Neural progenitor cell (in vitro differentiated cells): ENCODE results near the gene SLC2A13. TPM values are rescaled to one million over a fixed set of nuclear protein-coding genes. Genes with fewer than 3 reads are reported as not detected.

Source experiments
- DNase-seq: peaks from one replicate; pipeline ENCODE4 v3.0.0-alpha.2; 2016; ENCODE audit warnings: low spot score
- H2AFZ ChIP-seq: fragments of 200-600 bp; sonication (generic); replicated peaks from 2 replicates; pipeline ENCODE4 v1.6.1; 2016; ENCODE audit warnings: antibody characterized with exemption
- H3F3A ChIP-seq: fragments of 200-600 bp; sonication (generic); 2 replicates; pipeline ENCODE4 v1.6.1; 2016; ENCODE audit warnings: antibody characterized with exemption, low read depth
- H3K27ac ChIP-seq: fragments of 200-600 bp; sonication (generic); 2 replicates; pipeline ENCODE4 v1.5.1; 2016; ENCODE audit warnings: mild to moderate bottlenecking
- H3K27me3 ChIP-seq: fragments of 200-600 bp; sonication (generic); 2 replicates; pipeline ENCODE4 v1.6.1; 2016; ENCODE audit warnings: mild to moderate bottlenecking, moderate library complexity
- H3K36me3 ChIP-seq: fragments of 200-600 bp; sonication (generic); 2 replicates; pipeline ENCODE4 v1.5.1; 2016
- H3K4me1 ChIP-seq: fragments of 200-600 bp; sonication (generic); 2 replicates; pipeline ENCODE4 v1.6.1; 2016; ENCODE audit warnings: mixed run types
- H3K4me2 ChIP-seq: fragments of 200-600 bp; sonication (generic); 2 replicates; pipeline ENCODE4 v1.6.1; 2016
- H3K4me3 ChIP-seq: fragments of 200-600 bp; sonication (generic); 2 replicates; pipeline ENCODE4 v1.5.1; 2016
- H3K79me2 ChIP-seq: fragments of 200-600 bp; sonication (generic); 2 replicates; pipeline ENCODE4 v1.6.1; 2016; ENCODE audit warnings: low read depth
- H3K9ac ChIP-seq: fragments of 200-600 bp; sonication (generic); 2 replicates; pipeline ENCODE4 v1.6.1; 2016
- H3K9me3 ChIP-seq: fragments of 200-600 bp; sonication (generic); 2 replicates; pipeline ENCODE4 v1.5.1; 2016; ENCODE audit warnings: low read depth
- H4K20me1 ChIP-seq: fragments of 200-600 bp; sonication (generic); 2 replicates; pipeline ENCODE4 v1.6.1; 2016; ENCODE audit warnings: low read depth
- H3K27ac Mint-ChIP-seq: 3 replicates; pipeline ENCODE4 v1.8.0; 2021; ENCODE audit warnings: mixed read lengths
- H3K27me3 Mint-ChIP-seq: 2 replicates; pipeline ENCODE4 v1.8.0; 2022; ENCODE audit warnings: low read depth, mild to moderate bottlenecking, inconsistent platforms, moderate library complexity, mixed read lengths; ENCODE audit not compliant: insufficient read depth
- H3K36me3 Mint-ChIP-seq: 3 replicates; pipeline ENCODE4 v1.8.0; 2021; ENCODE audit warnings: mixed read lengths
- H3K4me1 Mint-ChIP-seq: 3 replicates; pipeline ENCODE4 v1.8.0; 2021; ENCODE audit warnings: mixed read lengths
- H3K4me3 Mint-ChIP-seq: 3 replicates; pipeline ENCODE4 v1.8.0; 2021; ENCODE audit warnings: mild to moderate bottlenecking, moderate library complexity, mixed read lengths
- H3K9me3 Mint-ChIP-seq: 3 replicates; pipeline ENCODE4 v1.8.0; 2020; ENCODE audit warnings: mixed read lengths
- EZH2 ChIP-seq: fragments of 200-600 bp; sonication (generic); IDR thresholded peaks from 2 replicates; pipeline ENCODE4 v1.6.1; 2017; ENCODE audit warnings: antibody characterized with exemption, mild to moderate bottlenecking, moderate library complexity
- EZH2phosphoT487 ChIP-seq: fragments of 200-600 bp; sonication (generic); IDR thresholded peaks from 2 replicates; pipeline ENCODE4 v1.6.1; 2017; ENCODE audit warnings: antibody characterized with exemption
- total RNA-seq: library from RNA; depleted of rRNA; stranded (reverse); fragments of >200 nt; gene quantifications from 2 replicates; pipeline ENCODE4 v1.2.3, GENCODE V29; 2015; ENCODE audit warnings: low replicate concordance
- TF ChIP-seq, protein P1 (sequence below): fragments of 200-600 bp; sonication (generic); IDR thresholded peaks from 2 replicates; pipeline ENCODE4 v1.5.1; 2017; ENCODE audit warnings: antibody characterized with exemption, mild to moderate bottlenecking

Gene SLC2A13
- total RNA-seq, 1 donor from 2014 or later = 11.1 TPM

DNA sequence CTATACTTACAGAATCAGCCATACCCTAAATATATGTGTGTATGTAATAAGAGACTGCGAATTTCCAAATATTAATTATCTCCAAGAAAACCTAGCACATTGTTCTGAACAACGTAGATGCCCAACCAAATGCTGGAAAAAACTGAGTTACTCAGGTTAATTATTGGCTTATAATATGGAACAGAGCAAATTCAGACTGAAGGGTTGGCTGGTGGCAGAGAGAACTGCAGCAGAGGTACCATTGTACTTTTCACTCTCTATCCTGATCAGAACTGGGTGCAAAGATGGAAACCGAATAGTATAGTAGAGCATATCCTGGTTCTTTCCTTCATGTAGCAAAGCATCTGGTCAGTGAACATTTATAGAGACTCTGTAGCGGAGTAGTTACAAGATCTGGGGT lies 185.7 kb downstream of the SLC2A13 start:
- peaks cover 9% of the 10 kb centered on the region for H3K4me1 ChIP-seq
- H3K4me1 Mint-ChIP-seq = peaks cover 11% of the 10 kb centered on the region
- no peak overlapping the region for H3K27ac Mint-ChIP-seq
- no peak overlapping the region for H3K4me3 ChIP-seq
- no peaks in the 10 kb centered on the region for H3K27me3 Mint-ChIP-seq
- H3K27me3 ChIP-seq = no peaks in the 10 kb centered on the region
- no peaks in the 10 kb centered on the region for H3K79me2 ChIP-seq
- H3K9me3 ChIP-seq = no peaks in the 10 kb centered on the region
- no peak overlapping the region for H2AFZ ChIP-seq
- no peaks in the 10 kb centered on the region for H3K9me3 Mint-ChIP-seq
- TF ChIP-seq, protein P1, sequence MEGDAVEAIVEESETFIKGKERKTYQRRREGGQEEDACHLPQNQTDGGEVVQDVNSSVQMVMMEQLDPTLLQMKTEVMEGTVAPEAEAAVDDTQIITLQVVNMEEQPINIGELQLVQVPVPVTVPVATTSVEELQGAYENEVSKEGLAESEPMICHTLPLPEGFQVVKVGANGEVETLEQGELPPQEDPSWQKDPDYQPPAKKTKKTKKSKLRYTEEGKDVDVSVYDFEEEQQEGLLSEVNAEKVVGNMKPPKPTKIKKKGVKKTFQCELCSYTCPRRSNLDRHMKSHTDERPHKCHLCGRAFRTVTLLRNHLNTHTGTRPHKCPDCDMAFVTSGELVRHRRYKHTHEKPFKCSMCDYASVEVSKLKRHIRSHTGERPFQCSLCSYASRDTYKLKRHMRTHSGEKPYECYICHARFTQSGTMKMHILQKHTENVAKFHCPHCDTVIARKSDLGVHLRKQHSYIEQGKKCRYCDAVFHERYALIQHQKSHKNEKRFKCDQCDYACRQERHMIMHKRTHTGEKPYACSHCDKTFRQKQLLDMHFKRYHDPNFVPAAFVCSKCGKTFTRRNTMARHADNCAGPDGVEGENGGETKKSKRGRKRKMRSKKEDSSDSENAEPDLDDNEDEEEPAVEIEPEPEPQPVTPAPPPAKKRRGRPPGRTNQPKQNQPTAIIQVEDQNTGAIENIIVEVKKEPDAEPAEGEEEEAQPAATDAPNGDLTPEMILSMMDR = no peak
- TF ChIP-seq EZH2phosphoT487 (no peak), EZH2 (no peak)
- H3K36me3 ChIP-seq = no peaks in the 10 kb centered on the region
- no peak overlapping the region for H3K4me3 Mint-ChIP-seq
- H3F3A ChIP-seq = no peaks in the 10 kb centered on the region
- H4K20me1 ChIP-seq = no peaks in the 10 kb centered on the region
- H3K27ac ChIP-seq = no peak overlapping the region
- no peaks in the 10 kb centered on the region for H3K36me3 Mint-ChIP-seq
- H3K4me2 ChIP-seq = no peak overlapping the region
- no peak for DNase-seq
- H3K9ac ChIP-seq = no peak overlapping the region

DNA sequence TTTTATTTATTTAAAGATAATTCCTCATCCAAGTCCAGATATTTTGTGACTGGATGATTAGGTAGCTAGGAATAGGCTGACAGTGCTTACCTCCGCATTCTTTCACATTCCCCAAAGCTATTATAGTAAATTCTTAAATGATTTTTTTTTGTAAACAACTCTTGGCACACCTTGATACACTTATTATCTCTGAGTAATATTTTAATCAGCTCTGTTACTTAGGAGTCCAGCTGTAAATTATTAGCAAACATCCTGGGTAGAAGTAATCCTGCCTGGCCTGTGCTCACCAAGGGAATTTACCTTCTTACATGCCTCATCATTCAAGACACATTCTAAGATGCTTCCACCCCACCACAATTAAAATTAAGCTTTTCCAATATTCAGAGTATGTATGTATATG lies 186.1 kb downstream of the SLC2A13 start:
- peaks cover 12% of the 10 kb centered on the region for H3K4me1 Mint-ChIP-seq
- TF ChIP-seq EZH2phosphoT487 = no peak
- TF ChIP-seq EZH2 = no peak
- TF ChIP-seq, protein P1 = no peak
- no peaks in the 10 kb centered on the region for H3K27me3 ChIP-seq
- H3K4me1 ChIP-seq = peaks cover 9% of the 10 kb centered on the region
- no peaks in the 10 kb centered on the region for H3K79me2 ChIP-seq
- no peak overlapping the region for H3K4me3 ChIP-seq
- H3K4me2 ChIP-seq = no peak overlapping the region
- no peaks in the 10 kb centered on the region for H3K36me3 ChIP-seq
- no peaks in the 10 kb centered on the region for H3K36me3 Mint-ChIP-seq
- no peak overlapping the region for H3K27ac Mint-ChIP-seq
- no peak for DNase-seq
- H3K9me3 ChIP-seq = no peaks in the 10 kb centered on the region
- no peak overlapping the region for H3K4me3 Mint-ChIP-seq
- no peaks in the 10 kb centered on the region for H3F3A ChIP-seq
- H3K9ac ChIP-seq = no peak overlapping the region
- no peak overlapping the region for H2AFZ ChIP-seq
- no peaks in the 10 kb centered on the region for H3K27me3 Mint-ChIP-seq
- no peak overlapping the region for H3K27ac ChIP-seq
- no peaks in the 10 kb centered on the region for H3K9me3 Mint-ChIP-seq
- no peaks in the 10 kb centered on the region for H4K20me1 ChIP-seq

DNA sequence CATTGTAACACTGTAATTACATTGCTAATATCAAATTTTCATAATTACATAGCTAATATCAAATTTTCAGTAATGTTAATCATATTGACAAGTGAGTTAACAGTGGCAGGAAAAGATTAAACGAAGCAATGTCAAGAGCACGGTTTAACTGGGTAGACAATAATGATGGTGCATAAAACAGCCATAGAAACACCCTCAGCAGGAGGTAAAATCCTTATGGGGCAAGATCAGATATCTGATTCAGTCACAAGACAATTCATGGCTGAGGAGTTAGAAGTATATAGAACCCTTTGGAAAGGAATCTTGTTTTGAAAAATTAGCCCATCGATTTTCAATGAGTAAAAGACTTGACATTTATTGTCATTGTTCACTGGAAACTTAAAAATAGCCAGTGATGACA lies 190.6 kb downstream of the SLC2A13 start:
- Mint-ChIP-seq H3K9me3 (no peaks in the 10 kb centered on the region), H3K27ac (no peak overlapping the region), H3K4me1 (peaks cover 8% of the 10 kb centered on the region), H3K27me3 (no peaks in the 10 kb centered on the region), H3K36me3 (no peaks in the 10 kb centered on the region), H3K4me3 (no peak overlapping the region)
- Histone ChIP-seq H2AFZ (no peak overlapping the region), H3K36me3 (no peaks in the 10 kb centered on the region), H3K79me2 (no peaks in the 10 kb centered on the region), H3K9ac (no peak overlapping the region), H4K20me1 (no peaks in the 10 kb centered on the region), H3K9me3 (no peaks in the 10 kb centered on the region), H3K4me1 (no peaks in the 10 kb centered on the region), H3K4me2 (no peak overlapping the region), H3F3A (no peaks in the 10 kb centered on the region), H3K4me3 (no peak overlapping the region), H3K27ac (no peak overlapping the region), H3K27me3 (no peaks in the 10 kb centered on the region)
- TF ChIP-seq, protein P1 = no peak
- TF ChIP-seq EZH2 = no peak
- TF ChIP-seq EZH2phosphoT487 = no peak
- no peak for DNase-seq
